Gastroesophageal sphincter (tissue), 4 donors: Measurements from ENCODE around the gene TATDN3. TPM values are rescaled to one million over a fixed set of nuclear protein-coding genes. Genes with fewer than 3 reads are reported as not detected.
"Not testable (repeated sequence)": the region's sequence is repeated elsewhere in the genome, so short reads cannot be mapped to it uniquely, and the experiment has no call there.

ENCODE experiments used
- ATAC-seq: fragments of 150-250 bp; one replicate; pipeline ENCODE4 v1.9.1; 2016; ENCODE audit warnings: mild to moderate bottlenecking, moderate library complexity
- H3K27ac ChIP-seq, 4 donors: fragments of 200-600 bp; sonication (generic) in 3 of 4; 1 replicate in 3 of 4; 2 replicates in 1 of 4; pipeline ENCODE4 v1.5.1; 2016 to 2019
- H3K27me3 ChIP-seq: fragments of 200-600 bp; sonication (generic); one replicate; pipeline ENCODE4 v1.5.1; 2019
- H3K36me3 ChIP-seq, 2 donors: fragments of 200-600 bp; sonication (generic); one replicate each; pipeline ENCODE4 v1.5.1; 2019; ENCODE audit warnings: control low read depth in 1 of 2
- H3K4me1 ChIP-seq, 3 donors: fragments of 200-600 bp; sonication (generic); 1 replicate in 2 of 3; 2 replicates in 1 of 3; pipeline ENCODE4 v1.5.1; 2016 to 2019; ENCODE audit warnings: control low read depth in 2 of 3
- H3K4me3 ChIP-seq, 2 donors: fragments of 200-600 bp; sonication (generic); one replicate each; pipeline ENCODE4 v1.5.1; 2019; ENCODE audit warnings: mild to moderate bottlenecking in 1 of 2, moderate library complexity in 1 of 2
- H3K9me3 ChIP-seq, 3 donors: fragments of 200-600 bp; sonication (generic); one replicate each; pipeline ENCODE4 v1.5.1; 2017 to 2019; ENCODE audit warnings: control low read depth in 2 of 3
- CTCF ChIP-seq, 4 experiments: fragments of 200-600 bp in 2 of 4; fragments of 450-650 bp in 2 of 4; sonication (generic) in 1 of 4; IDR thresholded peaks; one replicate each; pipeline ENCODE4 v1.5.1; 2017 to 2019; ENCODE audit warnings: antibody characterized with exemption in 4 of 4, mild to moderate bottlenecking in 2 of 4, moderate library complexity in 2 of 4
- EP300 ChIP-seq: sonication (generic); formaldehyde crosslinking; IDR thresholded peaks from one replicate; pipeline ENCODE4 v1.6.1; 2017; ENCODE audit warnings: antibody characterized with exemption, mild to moderate bottlenecking
- POLR2A ChIP-seq, 2 donors: fragments of 450-650 bp; IDR thresholded peaks; one replicate each; pipeline ENCODE4 v1.6.1; 2017; ENCODE audit warnings: antibody characterized with exemption in 2 of 2, mild to moderate bottlenecking in 2 of 2, moderate library complexity in 1 of 2
- POLR2AphosphoS5 ChIP-seq: sonication (generic); formaldehyde crosslinking; IDR thresholded peaks from one replicate; pipeline ENCODE4 v1.6.1; 2017; ENCODE audit warnings: antibody characterized with exemption
- WGBS, 2 donors: methylation state at CpG; one replicate each; pipeline ENCODE4 v1.1.5; 2018; ENCODE audit warnings: low coverage in 1 of 2; 5-methylcytosine and 5-hydroxymethylcytosine counted together
- total RNA-seq, 4 donors: library from RNA; depleted of rRNA; stranded (reverse); fragments of >200 nt; gene quantifications; one replicate each; pipeline ENCODE4 v1.1.0, GENCODE V29; 2016

TATDN3 gene
- total RNA-seq, 4 donors from 2014 or later: 7.9 to 23.0 (median 9.9) TPM

GRCh38 chr1:212774584-212774983, 17.1 kb upstream of the TATDN3 start:
- no peak overlapping the region for H3K27ac ChIP-seq
- H3K9me3 ChIP-seq: peaks cover 0 to 14% (median 0%) of the 10 kb centered on the region in 3 donors
- H3K4me1 ChIP-seq: no peaks in the 10 kb centered on the region
- no peaks in the 10 kb centered on the region for H3K27me3 ChIP-seq
- TF ChIP-seq EP300 (no peak), POLR2AphosphoS5 (no peak), POLR2A (IDR thresholded peaks at IDR 0.05) (no peak), CTCF (IDR thresholded peaks at IDR 0.05) (no peak)
- ATAC-seq: no peak
- H3K36me3 ChIP-seq: peaks cover 0 to 16% of the 10 kb centered on the region in 2 donors
- no peak overlapping the region for H3K4me3 ChIP-seq
- WGBS, 2 donors: 74 to 77% methylated on average over 2 of the region's 2 CpGs

GRCh38 chr1:212775241-212775640, 16.5 kb upstream of the TATDN3 start:
- no peak overlapping the region for H3K4me3 ChIP-seq
- no peaks in the 10 kb centered on the region for H3K4me1 ChIP-seq
- TF ChIP-seq EP300 (no peak), CTCF (IDR thresholded peaks at IDR 0.05) (no peak), POLR2A (IDR thresholded peaks at IDR 0.05) (no peak), POLR2AphosphoS5 (no peak)
- peaks cover 0 to 16% of the 10 kb centered on the region in 2 donors for H3K36me3 ChIP-seq
- H3K27ac ChIP-seq: no peak overlapping the region
- ATAC-seq: no peak
- H3K9me3 ChIP-seq: peaks cover 0 to 8% (median 0%) of the 10 kb centered on the region in 3 donors
- H3K27me3 ChIP-seq: no peaks in the 10 kb centered on the region

GRCh38 chr1:212777151-212777550, 14.5 kb upstream of the TATDN3 start:
- H3K27ac ChIP-seq: no peak overlapping the region
- TF ChIP-seq POLR2AphosphoS5: no peak
- no peak for TF ChIP-seq POLR2A (IDR thresholded peaks at IDR 0.05)
- TF ChIP-seq EP300: no peak
- TF ChIP-seq CTCF (IDR thresholded peaks at IDR 0.05): no peak
- 79 to 84% methylated on average over 3 of the region's 3 CpGs for WGBS, 2 donors
- H3K4me3 ChIP-seq: no peak overlapping the region
- no peak for ATAC-seq
- no peaks in the 10 kb centered on the region for H3K9me3 ChIP-seq
- no peaks in the 10 kb centered on the region for H3K27me3 ChIP-seq
- H3K36me3 ChIP-seq: peaks cover 0 to 22% of the 10 kb centered on the region in 2 donors
- no peaks in the 10 kb centered on the region for H3K4me1 ChIP-seq

- not testable (repeated sequence) for H3K4me3 ChIP-seq, H3K27ac ChIP-seq, H3K9me3 ChIP-seq, H3K4me1 ChIP-seq, ATAC-seq, H3K27me3 ChIP-seq
- peaks cover 0 to 32% of the 10 kb centered on the region in 2 donors for H3K36me3 ChIP-seq
- no CpG with 5 or more reads among the region's 32 CpGs for WGBS, 2 donors
These were observed 12.6 kb upstream of the TATDN3 start for GRCh38 chr1:212779086-212779485.

GRCh38 chr1:212780759-212781158, 10.9 kb upstream of the TATDN3 start:
- Histone ChIP-seq H3K27ac (no peak overlapping the region), H3K27me3 (no peaks in the 10 kb centered on the region), H3K4me3 (no peak overlapping the region), H3K4me1 (no peaks in the 10 kb centered on the region), H3K36me3 (peaks cover 0 to 48% of the 10 kb centered on the region in 2 donors), H3K9me3 (no peaks in the 10 kb centered on the region)
- no peak for ATAC-seq
- TF ChIP-seq CTCF (IDR thresholded peaks at IDR 0.05) (no peak), POLR2AphosphoS5 (no peak), POLR2A (IDR thresholded peaks at IDR 0.05) (no peak), EP300 (no peak)
- 85 to 95% methylated on average over 3 of the region's 3 CpGs for WGBS, 2 donors
